WTC11 (cell line): ENCODE results near the gene LUC7L3. TPM values are rescaled to one million over a fixed set of nuclear protein-coding genes. Genes with fewer than 3 reads are reported as not detected.

Experiments used
- ATAC-seq: fragments of 200-7000 bp; cut with Tn5 transposase; 2 replicates; pipeline ENCODE4 v1.10.0; 2021; ENCODE audit warnings: mild to moderate bottlenecking, moderate library complexity
- CTCF ChIA-PET: fragments of 300-600 bp; sonication (Branson Sonifier 250); formaldehyde crosslinking; loops from one replicate; lab custom pipeline; 2021; ENCODE audit warnings: antibody characterized with exemption; lab: Charles Lee
- POLR2A ChIA-PET: fragments of 350-600 bp; sonication (Branson Sonifier 250); formaldehyde crosslinking; loops from one replicate; lab custom pipeline; 2021; ENCODE audit warnings: antibody characterized with exemption; lab: Charles Lee
- DNase-seq: peaks from one replicate; pipeline ENCODE4 v3.0.0; 2021; ENCODE audit warnings: low spot score
- H3K27ac Mint-ChIP-seq: 2 replicates; pipeline ENCODE4 v1.8.0; 2021; ENCODE audit warnings: mixed read lengths
- H3K27me3 Mint-ChIP-seq: 2 replicates; pipeline ENCODE4 v1.8.0; 2021; ENCODE audit warnings: low read depth, mild to moderate bottlenecking, moderate library complexity, mixed read lengths
- H3K36me3 Mint-ChIP-seq: 2 replicates; pipeline ENCODE4 v1.8.0; 2021; ENCODE audit warnings: mixed read lengths
- H3K4me1 Mint-ChIP-seq: 2 replicates; pipeline ENCODE4 v1.8.0; 2022; ENCODE audit warnings: mixed read lengths
- H3K4me3 Mint-ChIP-seq: 2 replicates; pipeline ENCODE4 v1.8.0; 2021; ENCODE audit warnings: mild to moderate bottlenecking, moderate library complexity, mixed read lengths
- H3K9me3 Mint-ChIP-seq: 2 replicates; pipeline ENCODE4 v1.8.0; 2021; ENCODE audit warnings: mixed read lengths
- EMX1 ChIP-seq: fragments of 250-450 bp; sonication (Bioruptor Pico); IDR thresholded peaks from 2 replicates; pipeline ENCODE4 v1.8.0; 2021; ENCODE audit warnings: mild to moderate bottlenecking
- ETV6 ChIP-seq: sonication (generic); formaldehyde crosslinking; IDR thresholded peaks from 2 replicates; pipeline ENCODE4 v1.8.1; 2022; ENCODE audit warnings: mild to moderate bottlenecking, missing genetic modification reagents
- JUN ChIP-seq: sonication (generic); formaldehyde crosslinking; IDR thresholded peaks from 2 replicates; pipeline ENCODE4 v1.8.0; 2023; ENCODE audit warnings: mild to moderate bottlenecking, missing genetic modification reagents
- MYBL2 ChIP-seq: sonication (generic); formaldehyde crosslinking; IDR thresholded peaks from 2 replicates; pipeline ENCODE4 v1.8.1; 2023; ENCODE audit warnings: mild to moderate bottlenecking, moderate library complexity, missing genetic modification reagents
- NFYB ChIP-seq: sonication (generic); formaldehyde crosslinking; conservative IDR thresholded peaks from 2 replicates; pipeline ENCODE4 v1.8.0; 2022; ENCODE audit warnings: low read depth, missing genetic modification reagents
- NR3C1 ChIP-seq: sonication (generic); formaldehyde crosslinking; conservative IDR thresholded peaks from 2 replicates; pipeline ENCODE4 v1.8.1; 2023; ENCODE audit warnings: low read depth, mild to moderate bottlenecking, missing genetic modification reagents
- RORB ChIP-seq: fragments of 250-450 bp; sonication (Bioruptor Pico); IDR thresholded peaks from 2 replicates; pipeline ENCODE4 v1.9.0; 2021; ENCODE audit warnings: mild to moderate bottlenecking
- SMAD3 ChIP-seq: sonication (generic); formaldehyde crosslinking; IDR thresholded peaks from 2 replicates; pipeline ENCODE4 v1.8.0; 2022; ENCODE audit warnings: missing genetic modification reagents, mild to moderate bottlenecking, borderline replicate concordance
- SMAD4 ChIP-seq: sonication (generic); formaldehyde crosslinking; IDR thresholded peaks from 2 replicates; pipeline ENCODE4 v1.8.0; 2022; ENCODE audit warnings: mild to moderate bottlenecking, missing genetic modification reagents
- SP1 ChIP-seq: sonication (generic); formaldehyde crosslinking; conservative IDR thresholded peaks from 2 replicates; pipeline ENCODE4 v1.8.1; 2022; ENCODE audit warnings: missing genetic modification reagents
- TEAD4 ChIP-seq: sonication (generic); formaldehyde crosslinking; IDR thresholded peaks from 2 replicates; pipeline ENCODE4 v1.8.0; 2022; ENCODE audit warnings: mild to moderate bottlenecking, missing genetic modification reagents
- TP53 ChIP-seq: sonication (generic); formaldehyde crosslinking; IDR thresholded peaks from 2 replicates; pipeline ENCODE4 v1.8.1; 2023; ENCODE audit warnings: mild to moderate bottlenecking, missing genetic modification reagents
- ZNF219 ChIP-seq: sonication (generic); formaldehyde crosslinking; IDR thresholded peaks from 2 replicates; pipeline ENCODE4 v1.8.0; 2023; ENCODE audit warnings: missing genetic modification reagents, mild to moderate bottlenecking, borderline replicate concordance
- ZNF416 ChIP-seq: fragments of 250-450 bp; sonication (Bioruptor Pico); IDR thresholded peaks from 2 replicates; pipeline ENCODE4 v1.9.0; 2021; ENCODE audit warnings: mild to moderate bottlenecking, inconsistent platforms
- ZNF423 ChIP-seq: fragments of 250-450 bp; sonication (Bioruptor Pico); IDR thresholded peaks from 2 replicates; pipeline ENCODE4 v2.1.2; 2022; ENCODE audit warnings: mild to moderate bottlenecking, moderate library complexity
- total RNA-seq: library from RNA; stranded (reverse); gene quantifications from 3 replicates; pipeline ENCODE4 v1.2.3, GENCODE V29; 2021
- TF ChIP-seq, protein P1 (sequence below): sonication (generic); formaldehyde crosslinking; IDR thresholded peaks from 2 replicates; pipeline ENCODE4 v1.8.0; 2022; ENCODE audit warnings: missing genetic modification reagents
- TF ChIP-seq, protein P2 (sequence below): fragments of 200-600 bp; IDR thresholded peaks from 2 replicates; pipeline ENCODE4 v1.8.0; 2022; ENCODE audit warnings: antibody characterized with exemption
- TF ChIP-seq, protein P3 (sequence below): fragments of 250-450 bp; sonication (Bioruptor Pico); IDR thresholded peaks from 2 replicates; pipeline ENCODE4 v1.8.0; 2021; ENCODE audit warnings: mild to moderate bottlenecking
- TF ChIP-seq, protein P4 (sequence below): sonication (generic); formaldehyde crosslinking; IDR thresholded peaks from 2 replicates; pipeline ENCODE4 v1.8.1; 2023; ENCODE audit warnings: mild to moderate bottlenecking, missing genetic modification reagents, moderate library complexity
- TF ChIP-seq, protein P5 (sequence below): sonication (generic); formaldehyde crosslinking; IDR thresholded peaks from 2 replicates; pipeline ENCODE4 v1.8.1; 2023; ENCODE audit warnings: mild to moderate bottlenecking, missing genetic modification reagents
- TF ChIP-seq, protein P6 (sequence below): sonication (generic); formaldehyde crosslinking; IDR thresholded peaks from 2 replicates; pipeline ENCODE4 v1.8.0; 2023; ENCODE audit warnings: missing genetic modification reagents, mild to moderate bottlenecking, borderline replicate concordance

LUC7L3 gene
- total RNA-seq, 1 experiment from 2014 or later = 190 TPM

DNA sequence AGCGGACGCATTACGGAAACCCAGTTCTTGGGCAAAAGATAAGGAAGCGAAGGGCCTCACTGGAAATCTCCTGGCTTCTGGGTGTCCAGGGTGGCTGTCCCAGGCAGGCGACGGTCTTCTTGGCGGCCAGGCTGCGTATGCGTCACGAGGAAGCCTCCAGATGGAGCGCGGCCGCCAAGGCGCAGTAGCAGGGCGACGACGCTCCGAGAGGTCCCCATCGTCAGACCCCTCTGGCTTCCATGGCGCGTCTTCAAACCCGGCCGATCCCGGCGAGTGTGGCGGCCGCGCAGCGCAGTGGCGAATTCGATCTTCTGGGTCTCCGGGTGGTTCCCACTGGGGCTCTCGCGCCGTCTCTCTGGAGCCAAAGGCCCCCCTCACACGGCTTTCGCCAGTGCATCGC is 61.8 kb downstream of the LUC7L3 start (continued):
- TF ChIP-seq TP53 (no peak), RORB (CRISPR knock-in tag) (no peak), TEAD4 (no peak), SMAD3 (no peak)
- TF ChIP-seq, protein P1, sequence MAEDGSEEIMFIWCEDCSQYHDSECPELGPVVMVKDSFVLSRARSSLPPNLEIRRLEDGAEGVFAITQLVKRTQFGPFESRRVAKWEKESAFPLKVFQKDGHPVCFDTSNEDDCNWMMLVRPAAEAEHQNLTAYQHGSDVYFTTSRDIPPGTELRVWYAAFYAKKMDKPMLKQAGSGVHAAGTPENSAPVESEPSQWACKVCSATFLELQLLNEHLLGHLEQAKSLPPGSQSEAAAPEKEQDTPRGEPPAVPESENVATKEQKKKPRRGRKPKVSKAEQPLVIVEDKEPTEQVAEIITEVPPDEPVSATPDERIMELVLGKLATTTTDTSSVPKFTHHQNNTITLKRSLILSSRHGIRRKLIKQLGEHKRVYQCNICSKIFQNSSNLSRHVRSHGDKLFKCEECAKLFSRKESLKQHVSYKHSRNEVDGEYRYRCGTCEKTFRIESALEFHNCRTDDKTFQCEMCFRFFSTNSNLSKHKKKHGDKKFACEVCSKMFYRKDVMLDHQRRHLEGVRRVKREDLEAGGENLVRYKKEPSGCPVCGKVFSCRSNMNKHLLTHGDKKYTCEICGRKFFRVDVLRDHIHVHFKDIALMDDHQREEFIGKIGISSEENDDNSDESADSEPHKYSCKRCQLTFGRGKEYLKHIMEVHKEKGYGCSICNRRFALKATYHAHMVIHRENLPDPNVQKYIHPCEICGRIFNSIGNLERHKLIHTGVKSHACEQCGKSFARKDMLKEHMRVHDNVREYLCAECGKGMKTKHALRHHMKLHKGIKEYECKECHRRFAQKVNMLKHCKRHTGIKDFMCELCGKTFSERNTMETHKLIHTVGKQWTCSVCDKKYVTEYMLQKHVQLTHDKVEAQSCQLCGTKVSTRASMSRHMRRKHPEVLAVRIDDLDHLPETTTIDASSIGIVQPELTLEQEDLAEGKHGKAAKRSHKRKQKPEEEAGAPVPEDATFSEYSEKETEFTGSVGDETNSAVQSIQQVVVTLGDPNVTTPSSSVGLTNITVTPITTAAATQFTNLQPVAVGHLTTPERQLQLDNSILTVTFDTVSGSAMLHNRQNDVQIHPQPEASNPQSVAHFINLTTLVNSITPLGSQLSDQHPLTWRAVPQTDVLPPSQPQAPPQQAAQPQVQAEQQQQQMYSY (CRISPR knock-in tag) = no peak

DNA sequence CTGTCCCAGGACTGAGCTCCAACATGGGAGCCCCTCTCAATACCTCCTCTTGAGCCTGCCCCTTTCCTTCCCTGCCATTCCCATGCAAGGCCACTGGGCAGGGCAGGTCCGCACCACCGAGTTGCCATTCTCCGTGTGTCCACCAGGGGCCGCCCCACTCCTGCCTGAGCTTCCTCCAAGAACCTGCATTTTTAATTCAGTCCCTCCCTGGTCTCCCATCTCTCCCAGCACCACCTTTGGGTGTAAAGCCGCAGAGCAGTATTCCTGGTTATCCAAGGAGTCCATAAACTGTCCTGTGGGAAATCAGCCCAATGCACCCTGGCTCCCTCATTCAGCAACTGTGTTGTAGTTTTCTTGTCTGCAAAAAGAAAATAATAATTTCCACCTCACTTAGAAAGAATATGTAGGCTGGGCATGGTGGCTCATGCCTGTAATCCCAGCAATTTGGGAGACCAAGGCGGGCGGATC is 63.8 kb downstream of the LUC7L3 start:
- no peaks in the 10 kb centered on the region for H3K36me3 Mint-ChIP-seq
- ChIA-PET POLR2A (interaction anchor here (0.6 to 1.5 kb wide), 2 partner anchors 59 to 82 kb away, joined by 3 to 6 read pairs; partner anchors contain the start of gene TOB1), CTCF (interaction anchor here (0.5 to 6.5 kb wide), 85 partner anchors 8 to 666 kb away, joined by 3 to 233 read pairs (median 5); partner anchors contain the start of genes ANKRD40CL, LRRC59, LUC7L3 and NME1)
- no peak overlapping the region for H3K4me3 Mint-ChIP-seq
- peaks cover 6% of the 10 kb centered on the region; the same call in 1 of the 2 replicates for H3K4me1 Mint-ChIP-seq
- H3K9me3 Mint-ChIP-seq = no peaks in the 10 kb centered on the region
- TF ChIP-seq, protein P2, sequence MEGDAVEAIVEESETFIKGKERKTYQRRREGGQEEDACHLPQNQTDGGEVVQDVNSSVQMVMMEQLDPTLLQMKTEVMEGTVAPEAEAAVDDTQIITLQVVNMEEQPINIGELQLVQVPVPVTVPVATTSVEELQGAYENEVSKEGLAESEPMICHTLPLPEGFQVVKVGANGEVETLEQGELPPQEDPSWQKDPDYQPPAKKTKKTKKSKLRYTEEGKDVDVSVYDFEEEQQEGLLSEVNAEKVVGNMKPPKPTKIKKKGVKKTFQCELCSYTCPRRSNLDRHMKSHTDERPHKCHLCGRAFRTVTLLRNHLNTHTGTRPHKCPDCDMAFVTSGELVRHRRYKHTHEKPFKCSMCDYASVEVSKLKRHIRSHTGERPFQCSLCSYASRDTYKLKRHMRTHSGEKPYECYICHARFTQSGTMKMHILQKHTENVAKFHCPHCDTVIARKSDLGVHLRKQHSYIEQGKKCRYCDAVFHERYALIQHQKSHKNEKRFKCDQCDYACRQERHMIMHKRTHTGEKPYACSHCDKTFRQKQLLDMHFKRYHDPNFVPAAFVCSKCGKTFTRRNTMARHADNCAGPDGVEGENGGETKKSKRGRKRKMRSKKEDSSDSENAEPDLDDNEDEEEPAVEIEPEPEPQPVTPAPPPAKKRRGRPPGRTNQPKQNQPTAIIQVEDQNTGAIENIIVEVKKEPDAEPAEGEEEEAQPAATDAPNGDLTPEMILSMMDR = peak; percentile 99
- TF ChIP-seq SP1 (peak; percentile 54), ZNF423 (CRISPR knock-in tag) (peak; percentile 78)
- TF ChIP-seq, protein P3, sequence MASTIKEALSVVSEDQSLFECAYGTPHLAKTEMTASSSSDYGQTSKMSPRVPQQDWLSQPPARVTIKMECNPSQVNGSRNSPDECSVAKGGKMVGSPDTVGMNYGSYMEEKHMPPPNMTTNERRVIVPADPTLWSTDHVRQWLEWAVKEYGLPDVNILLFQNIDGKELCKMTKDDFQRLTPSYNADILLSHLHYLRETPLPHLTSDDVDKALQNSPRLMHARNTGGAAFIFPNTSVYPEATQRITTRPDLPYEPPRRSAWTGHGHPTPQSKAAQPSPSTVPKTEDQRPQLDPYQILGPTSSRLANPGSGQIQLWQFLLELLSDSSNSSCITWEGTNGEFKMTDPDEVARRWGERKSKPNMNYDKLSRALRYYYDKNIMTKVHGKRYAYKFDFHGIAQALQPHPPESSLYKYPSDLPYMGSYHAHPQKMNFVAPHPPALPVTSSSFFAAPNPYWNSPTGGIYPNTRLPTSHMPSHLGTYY (CRISPR knock-in tag) = no peak
- peak; percentile 99 for ATAC-seq
- DNase-seq = peak; percentile 95
- no peak overlapping the region for H3K27ac Mint-ChIP-seq
- no peaks in the 10 kb centered on the region for H3K27me3 Mint-ChIP-seq

DNA sequence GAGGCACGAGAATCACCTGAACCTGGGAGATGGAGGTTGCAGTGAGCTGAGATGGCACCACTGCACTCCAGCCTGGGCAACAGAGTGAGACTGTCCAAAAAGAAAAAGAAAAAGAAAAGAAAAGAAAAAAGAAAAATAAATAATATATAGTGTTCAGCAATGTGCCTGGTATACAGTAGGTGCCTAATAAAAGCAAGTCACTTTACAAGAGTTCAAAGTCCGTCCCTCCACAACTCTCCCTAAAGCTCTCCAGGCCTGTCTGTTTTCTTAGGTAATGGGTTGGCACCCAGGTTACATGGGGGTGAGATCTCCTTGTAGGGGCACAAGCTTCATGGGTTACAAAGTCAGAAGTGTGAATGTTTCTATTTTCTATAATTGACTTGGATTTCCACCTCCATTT is 64.5 kb downstream of the LUC7L3 start:
- Mint-ChIP-seq H3K27me3 (no peaks in the 10 kb centered on the region), H3K27ac (no peak overlapping the region), H3K4me3 (no peak overlapping the region), H3K9me3 (no peaks in the 10 kb centered on the region), H3K36me3 (no peaks in the 10 kb centered on the region), H3K4me1 (peaks cover 6% of the 10 kb centered on the region; the same call in 1 of the 2 replicates)
- ATAC-seq (no peak), DNase-seq (no peak)
- CTCF ChIA-PET = interaction anchor here (0.6 to 6.5 kb wide), 28 partner anchors 8 to 667 kb away, joined by 3 to 233 read pairs (median 16); partner anchors contain the start of genes ANKRD40CL and WFIKKN2
- POLR2A ChIA-PET = no interaction called here
- TF ChIP-seq SMAD4 (CRISPR knock-in tag) = no peak
- TF ChIP-seq EMX1 (CRISPR knock-in tag) = no peak
- TF ChIP-seq ZNF416 (CRISPR knock-in tag) = no peak
- TF ChIP-seq ETV6 (CRISPR knock-in tag) = no peak
- no peak for TF ChIP-seq MYBL2
- no peak for TF ChIP-seq TP53
- TF ChIP-seq, protein P4, sequence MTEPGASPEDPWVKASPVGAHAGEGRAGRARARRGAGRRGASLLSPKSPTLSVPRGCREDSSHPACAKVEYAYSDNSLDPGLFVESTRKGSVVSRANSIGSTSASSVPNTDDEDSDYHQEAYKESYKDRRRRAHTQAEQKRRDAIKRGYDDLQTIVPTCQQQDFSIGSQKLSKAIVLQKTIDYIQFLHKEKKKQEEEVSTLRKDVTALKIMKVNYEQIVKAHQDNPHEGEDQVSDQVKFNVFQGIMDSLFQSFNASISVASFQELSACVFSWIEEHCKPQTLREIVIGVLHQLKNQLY (CRISPR knock-in tag) = no peak
- TF ChIP-seq NFYB = no peak
- TF ChIP-seq, protein P5, sequence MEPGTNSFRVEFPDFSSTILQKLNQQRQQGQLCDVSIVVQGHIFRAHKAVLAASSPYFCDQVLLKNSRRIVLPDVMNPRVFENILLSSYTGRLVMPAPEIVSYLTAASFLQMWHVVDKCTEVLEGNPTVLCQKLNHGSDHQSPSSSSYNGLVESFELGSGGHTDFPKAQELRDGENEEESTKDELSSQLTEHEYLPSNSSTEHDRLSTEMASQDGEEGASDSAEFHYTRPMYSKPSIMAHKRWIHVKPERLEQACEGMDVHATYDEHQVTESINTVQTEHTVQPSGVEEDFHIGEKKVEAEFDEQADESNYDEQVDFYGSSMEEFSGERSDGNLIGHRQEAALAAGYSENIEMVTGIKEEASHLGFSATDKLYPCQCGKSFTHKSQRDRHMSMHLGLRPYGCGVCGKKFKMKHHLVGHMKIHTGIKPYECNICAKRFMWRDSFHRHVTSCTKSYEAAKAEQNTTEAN (CRISPR knock-in tag) = no peak
- no peak for TF ChIP-seq NR3C1 (CRISPR knock-in tag)
- TF ChIP-seq, protein P6, sequence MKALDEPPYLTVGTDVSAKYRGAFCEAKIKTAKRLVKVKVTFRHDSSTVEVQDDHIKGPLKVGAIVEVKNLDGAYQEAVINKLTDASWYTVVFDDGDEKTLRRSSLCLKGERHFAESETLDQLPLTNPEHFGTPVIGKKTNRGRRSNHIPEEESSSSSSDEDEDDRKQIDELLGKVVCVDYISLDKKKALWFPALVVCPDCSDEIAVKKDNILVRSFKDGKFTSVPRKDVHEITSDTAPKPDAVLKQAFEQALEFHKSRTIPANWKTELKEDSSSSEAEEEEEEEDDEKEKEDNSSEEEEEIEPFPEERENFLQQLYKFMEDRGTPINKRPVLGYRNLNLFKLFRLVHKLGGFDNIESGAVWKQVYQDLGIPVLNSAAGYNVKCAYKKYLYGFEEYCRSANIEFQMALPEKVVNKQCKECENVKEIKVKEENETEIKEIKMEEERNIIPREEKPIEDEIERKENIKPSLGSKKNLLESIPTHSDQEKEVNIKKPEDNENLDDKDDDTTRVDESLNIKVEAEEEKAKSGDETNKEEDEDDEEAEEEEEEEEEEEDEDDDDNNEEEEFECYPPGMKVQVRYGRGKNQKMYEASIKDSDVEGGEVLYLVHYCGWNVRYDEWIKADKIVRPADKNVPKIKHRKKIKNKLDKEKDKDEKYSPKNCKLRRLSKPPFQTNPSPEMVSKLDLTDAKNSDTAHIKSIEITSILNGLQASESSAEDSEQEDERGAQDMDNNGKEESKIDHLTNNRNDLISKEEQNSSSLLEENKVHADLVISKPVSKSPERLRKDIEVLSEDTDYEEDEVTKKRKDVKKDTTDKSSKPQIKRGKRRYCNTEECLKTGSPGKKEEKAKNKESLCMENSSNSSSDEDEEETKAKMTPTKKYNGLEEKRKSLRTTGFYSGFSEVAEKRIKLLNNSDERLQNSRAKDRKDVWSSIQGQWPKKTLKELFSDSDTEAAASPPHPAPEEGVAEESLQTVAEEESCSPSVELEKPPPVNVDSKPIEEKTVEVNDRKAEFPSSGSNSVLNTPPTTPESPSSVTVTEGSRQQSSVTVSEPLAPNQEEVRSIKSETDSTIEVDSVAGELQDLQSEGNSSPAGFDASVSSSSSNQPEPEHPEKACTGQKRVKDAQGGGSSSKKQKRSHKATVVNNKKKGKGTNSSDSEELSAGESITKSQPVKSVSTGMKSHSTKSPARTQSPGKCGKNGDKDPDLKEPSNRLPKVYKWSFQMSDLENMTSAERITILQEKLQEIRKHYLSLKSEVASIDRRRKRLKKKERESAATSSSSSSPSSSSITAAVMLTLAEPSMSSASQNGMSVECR (CRISPR knock-in tag) = no peak
- TF ChIP-seq JUN = no peak
- TF ChIP-seq ZNF219 (CRISPR knock-in tag) = no peak
